Smooth muscle cell (in vitro differentiated cells): Measurements from ENCODE around the gene PSMB3. TPM values are rescaled to one million over a fixed set of nuclear protein-coding genes. Genes with fewer than 3 reads are reported as not detected.
A peak's percentile ranks its signal among the peaks of the same experiment; 100 is the strongest.

Experiments
- DNase-seq: peaks from one replicate; lab custom pipeline; 2025; ENCODE audit not compliant: unreplicated experiment; lab: John Stamatoyannopoulos, UW
- H2AFZ ChIP-seq: fragments of 200-600 bp; sonication (generic); 2 replicates; pipeline ENCODE4 v1.6.0; 2016; ENCODE audit warnings: antibody characterized with exemption, low read depth, mild to moderate bottlenecking
- H3F3A ChIP-seq: fragments of 200-600 bp; sonication (generic); 2 replicates; pipeline ENCODE4 v1.6.0; 2017; ENCODE audit warnings: antibody characterized with exemption, low read depth
- H3K27ac ChIP-seq: fragments of 200-600 bp; sonication (generic); 2 replicates; pipeline ENCODE4 v1.5.1; 2016; ENCODE audit warnings: low read depth, mild to moderate bottlenecking
- H3K27me3 ChIP-seq: fragments of 200-600 bp; sonication (generic); 2 replicates; pipeline ENCODE4 v1.6.1; 2016; ENCODE audit warnings: low read depth, mild to moderate bottlenecking
- H3K36me3 ChIP-seq: fragments of 200-600 bp; sonication (generic); 2 replicates; pipeline ENCODE4 v1.5.1; 2016; ENCODE audit warnings: low read depth
- H3K4me1 ChIP-seq: fragments of 200-600 bp; sonication (generic); 2 replicates; pipeline ENCODE4 v1.5.1; 2016; ENCODE audit warnings: low read depth
- H3K4me2 ChIP-seq: fragments of 200-600 bp; sonication (generic); 2 replicates; pipeline ENCODE4 v1.6.0; 2016; ENCODE audit warnings: mild to moderate bottlenecking
- H3K4me3 ChIP-seq: fragments of 200-600 bp; sonication (generic); 2 replicates; pipeline ENCODE4 v1.5.1; 2016; ENCODE audit warnings: mild to moderate bottlenecking
- H3K79me2 ChIP-seq: fragments of 200-600 bp; sonication (generic); 2 replicates; pipeline ENCODE4 v1.6.0; 2016; ENCODE audit warnings: low read depth, mild to moderate bottlenecking
- H3K9ac ChIP-seq: fragments of 200-600 bp; sonication (generic); 2 replicates; pipeline ENCODE4 v1.6.0; 2016; ENCODE audit warnings: low read depth
- H3K9me3 ChIP-seq: fragments of 200-600 bp; sonication (generic); replicated peaks from 2 replicates; pipeline ENCODE4 v1.5.1; 2016; ENCODE audit warnings: low read depth
- H4K20me1 ChIP-seq: fragments of 200-600 bp; sonication (generic); 2 replicates; pipeline ENCODE4 v1.6.0; 2016; ENCODE audit warnings: low read depth
- CTCF ChIP-seq: fragments of 200-600 bp; sonication (generic); IDR thresholded peaks from 2 replicates; pipeline ENCODE4 v1.5.1; 2017; ENCODE audit warnings: borderline replicate concordance, mild to moderate bottlenecking, antibody characterized with exemption; ENCODE audit not compliant: insufficient read depth, poor library complexity, severe bottlenecking
- WGBS: methylation state at CpG from one replicate; pipeline ENCODE4 v1.1.7; 2016; ENCODE audit warnings: low lambda C conversion rate; 5-methylcytosine and 5-hydroxymethylcytosine counted together
- polyA plus RNA-seq: library from polyadenylated mRNA; unstranded; fragments of >200 nt; fragmentation: Nextera tagmentation; extraction: Ambion mirVana; gene quantifications from 2 replicates; pipeline ENCODE4 v1.2.1, GENCODE V29; 2016
- total RNA-seq: library from RNA; depleted of rRNA; stranded (reverse); fragments of >200 nt; gene quantifications from 2 replicates; pipeline ENCODE4 v1.2.3, GENCODE V29; 2014

PSMB3 gene
- total and polyA plus RNA-seq, 2 experiments from 2014 or later = 312 to 358 TPM

- WGBS = 4% methylated on average over 11 of the region's 12 CpGs
Observed at GRCh38 chr17:38750044-38750311, 2.6 kb upstream of the PSMB3 start.

GRCh38 chr17:38750312-38751121 lies 2.0 kb upstream of the PSMB3 start:
- Histone ChIP-seq H3K27me3 (peaks cover 6% of the 10 kb centered on the region), H3K4me2 (peak overlapping the region; percentile 98), H3K36me3 (no peaks in the 10 kb centered on the region), H3K9ac (no peak overlapping the region), H3K9me3 (no peaks in the 10 kb centered on the region), H3K4me1 (peaks cover 33% of the 10 kb centered on the region), H3K79me2 (peaks cover 46% of the 10 kb centered on the region), H4K20me1 (peaks cover 18% of the 10 kb centered on the region), H3K27ac (no peak overlapping the region), H2AFZ (peak overlapping the region; percentile 64), H3K4me3 (peak overlapping the region; percentile 72), H3F3A (peaks cover 11% of the 10 kb centered on the region)
- DNase-seq = no peak
- TF ChIP-seq CTCF = no peak
- WGBS = 11% methylated on average over 28 of the region's 28 CpGs

More at GRCh38 chr17:38750044-38750311, 2.6 kb upstream of the PSMB3 start:
- no peaks in the 10 kb centered on the region for H3K36me3 ChIP-seq
- no peak overlapping the region for H3K9ac ChIP-seq
- H3K4me1 ChIP-seq = peaks cover 33% of the 10 kb centered on the region
- H3K4me2 ChIP-seq = peak overlapping the region; percentile 98
- H3F3A ChIP-seq = peaks cover 11% of the 10 kb centered on the region
- no peak for TF ChIP-seq CTCF
- no peaks in the 10 kb centered on the region for H3K9me3 ChIP-seq
- peaks cover 6% of the 10 kb centered on the region for H3K27me3 ChIP-seq
- H3K4me3 ChIP-seq = peak overlapping the region; percentile 72
- no peak overlapping the region for H3K27ac ChIP-seq
- H3K79me2 ChIP-seq = peaks cover 51% of the 10 kb centered on the region
- DNase-seq = no peak
- peak overlapping the region; percentile 16 for H2AFZ ChIP-seq
- peaks cover 24% of the 10 kb centered on the region for H4K20me1 ChIP-seq

- H3K9me3 ChIP-seq = no peaks in the 10 kb centered on the region
- H3K9ac ChIP-seq = no peak overlapping the region
- peaks cover 11% of the 10 kb centered on the region for H3F3A ChIP-seq
- DNase-seq = no peak
- peak overlapping the region; percentile 64 for H2AFZ ChIP-seq
- 3% methylated on average over 10 of the region's 10 CpGs for WGBS
- peaks cover 27% of the 10 kb centered on the region for H3K4me1 ChIP-seq
- H3K27me3 ChIP-seq = peaks cover 6% of the 10 kb centered on the region
- TF ChIP-seq CTCF = no peak
- no peaks in the 10 kb centered on the region for H3K36me3 ChIP-seq
- no peak overlapping the region for H3K27ac ChIP-seq
- peaks cover 38% of the 10 kb centered on the region for H3K79me2 ChIP-seq
- H4K20me1 ChIP-seq = peaks cover 11% of the 10 kb centered on the region
- peak overlapping the region; percentile 72 for H3K4me3 ChIP-seq
- peak overlapping the region; percentile 98 for H3K4me2 ChIP-seq
Observed at GRCh38 chr17:38751144-38751807, 1.3 kb upstream of the PSMB3 start.
